ENCODE data around the gene MARCKSL1.
"Not testable (repeated sequence)": the region's sequence is repeated elsewhere in the genome, so short reads cannot be mapped to it uniquely, and the experiment has no call there.

Gene MARCKSL1, protein sequence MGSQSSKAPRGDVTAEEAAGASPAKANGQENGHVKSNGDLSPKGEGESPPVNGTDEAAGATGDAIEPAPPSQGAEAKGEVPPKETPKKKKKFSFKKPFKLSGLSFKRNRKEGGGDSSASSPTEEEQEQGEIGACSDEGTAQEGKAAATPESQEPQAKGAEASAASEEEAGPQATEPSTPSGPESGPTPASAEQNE

DNA sequence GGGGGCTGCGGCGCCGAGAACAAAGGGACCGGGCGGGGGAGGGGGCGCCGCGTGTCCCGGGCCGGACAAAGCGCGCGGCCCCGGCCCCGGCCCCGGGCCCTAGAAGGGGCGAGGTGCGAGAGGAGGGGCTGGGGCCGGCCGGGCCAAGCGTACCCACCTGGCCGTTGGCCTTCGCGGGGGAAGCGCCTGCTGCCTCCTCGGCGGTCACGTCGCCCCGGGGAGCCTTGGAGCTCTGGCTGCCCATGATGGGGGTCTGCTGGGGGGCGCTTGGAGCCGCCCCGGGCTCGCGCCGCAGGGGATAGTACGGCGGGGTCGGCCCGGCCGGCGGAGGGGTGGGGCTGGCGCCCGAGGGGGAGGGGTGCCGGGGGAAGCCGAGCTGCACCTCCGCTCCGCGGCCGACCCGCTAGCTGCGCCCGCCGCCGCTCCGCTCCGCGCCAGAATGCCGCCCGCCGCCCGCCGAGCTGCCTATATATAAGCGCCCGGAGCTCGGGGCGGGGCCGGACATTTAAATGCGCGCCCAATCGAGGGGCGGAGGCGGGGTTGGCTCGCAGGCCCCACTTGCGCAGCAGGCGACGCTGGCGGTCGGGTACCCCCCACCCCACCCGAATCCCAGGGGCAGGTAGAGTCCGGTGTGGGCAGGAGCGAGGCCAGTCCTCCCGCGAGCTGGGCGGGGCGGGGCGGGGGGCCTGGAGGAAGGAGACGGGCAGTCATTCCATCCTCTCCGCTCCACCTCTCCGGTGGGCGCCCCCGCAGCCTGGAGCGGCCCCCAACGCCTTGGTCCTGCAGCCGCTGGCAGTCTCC is at the start of gene MARCKSL1:
Gene MARCKSL1 (minus strand): TSS at position 444 of the 801 bp plus-strand sequence. CDS start 200 bp downstream, at position 244.
- peak; percentile 71 to 95 (median 88) for DNase-seq
- intact Hi-C loops (cut with DNase I) = no loop called here

DNA sequence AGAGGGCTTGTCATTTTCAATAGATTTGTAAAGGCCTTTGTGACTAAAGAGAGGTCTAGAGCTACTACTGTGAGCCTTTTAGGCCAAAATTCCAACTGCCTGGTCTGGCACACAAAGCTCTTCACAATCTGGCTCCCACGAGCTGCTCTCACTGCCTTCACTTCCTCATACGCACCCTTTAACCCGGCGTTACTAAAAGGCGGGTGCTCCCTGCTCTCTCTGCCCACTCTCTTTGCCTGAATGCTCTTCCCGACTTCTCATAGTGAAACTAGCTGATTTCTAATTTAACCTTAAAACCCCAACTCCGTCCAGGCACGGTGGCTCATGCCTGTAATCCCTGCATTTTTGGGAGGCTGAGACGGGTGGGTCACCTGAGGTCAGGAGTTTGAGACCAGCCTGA is 44.0 kb upstream of the MARCKSL1 start:
- intact Hi-C loops (cut with DNase I) = no loop called here
- DNase-seq = no peak

- intact Hi-C loops (cut with DNase I) = no loop called here
Measured at GRCh38 chr1:32377541-32378220, 41.6 kb upstream of the MARCKSL1 start.

DNA sequence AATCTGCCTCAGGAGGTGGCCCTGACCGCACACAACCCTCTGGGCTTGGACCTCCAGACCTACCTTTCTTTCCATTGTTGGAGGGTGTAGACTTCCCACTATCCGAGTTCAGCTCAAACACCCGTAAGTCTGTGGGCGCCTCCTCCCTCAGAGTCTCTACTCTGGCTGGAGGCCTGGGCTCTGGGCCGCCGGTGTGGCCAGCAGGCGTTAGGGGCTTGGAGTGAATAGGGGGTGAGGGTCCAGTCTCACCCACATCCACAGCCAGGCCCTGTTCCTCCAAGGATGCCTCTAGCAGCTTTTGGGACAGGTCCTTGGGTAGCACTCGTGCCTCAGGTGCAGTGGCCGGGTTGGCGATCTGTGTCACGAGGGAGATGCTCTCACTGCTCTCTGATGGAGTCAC is 40.2 kb upstream of the MARCKSL1 start:
- DNase-seq = no peak
- intact Hi-C loops (cut with DNase I) = no loop called here

More at GRCh38 chr1:32377541-32378220, 41.6 kb upstream of the MARCKSL1 start:
- DNase-seq = no peak

DNA sequence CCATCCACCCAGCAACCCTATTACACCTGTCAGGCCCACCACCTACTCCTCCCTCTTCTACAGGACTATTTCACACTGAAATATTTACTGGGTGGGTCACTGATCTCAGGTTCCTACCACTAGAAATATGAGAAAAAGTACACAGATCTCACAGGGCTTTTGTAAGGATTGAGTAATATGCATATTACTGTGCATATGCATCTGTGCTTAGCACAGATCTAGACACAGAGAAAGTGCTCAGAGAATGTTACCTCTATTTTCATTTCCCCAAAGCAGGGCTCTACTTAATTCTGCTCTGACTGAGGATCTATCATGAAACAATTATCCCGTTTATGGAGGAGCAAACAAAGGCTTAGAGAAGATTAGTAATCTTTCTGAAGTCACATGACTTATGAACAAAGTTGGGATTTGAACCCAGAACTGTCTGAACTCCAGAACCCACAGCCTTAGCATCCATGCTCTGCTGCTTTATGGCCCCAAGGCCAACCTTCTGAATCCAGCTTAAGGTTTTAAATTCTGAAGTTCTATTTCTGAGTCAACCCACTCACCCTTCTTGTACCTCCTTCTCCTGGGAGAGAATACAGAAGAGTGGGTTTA is 38.1 kb upstream of the MARCKSL1 start:
- DNase-seq = no peak
- intact Hi-C loops (cut with DNase I) = no loop called here

- DNase-seq = no peak
- intact Hi-C loops (cut with DNase I) = no loop called here
Measured at GRCh38 chr1:32372149-32372756, 36.2 kb upstream of the MARCKSL1 start.

DNA sequence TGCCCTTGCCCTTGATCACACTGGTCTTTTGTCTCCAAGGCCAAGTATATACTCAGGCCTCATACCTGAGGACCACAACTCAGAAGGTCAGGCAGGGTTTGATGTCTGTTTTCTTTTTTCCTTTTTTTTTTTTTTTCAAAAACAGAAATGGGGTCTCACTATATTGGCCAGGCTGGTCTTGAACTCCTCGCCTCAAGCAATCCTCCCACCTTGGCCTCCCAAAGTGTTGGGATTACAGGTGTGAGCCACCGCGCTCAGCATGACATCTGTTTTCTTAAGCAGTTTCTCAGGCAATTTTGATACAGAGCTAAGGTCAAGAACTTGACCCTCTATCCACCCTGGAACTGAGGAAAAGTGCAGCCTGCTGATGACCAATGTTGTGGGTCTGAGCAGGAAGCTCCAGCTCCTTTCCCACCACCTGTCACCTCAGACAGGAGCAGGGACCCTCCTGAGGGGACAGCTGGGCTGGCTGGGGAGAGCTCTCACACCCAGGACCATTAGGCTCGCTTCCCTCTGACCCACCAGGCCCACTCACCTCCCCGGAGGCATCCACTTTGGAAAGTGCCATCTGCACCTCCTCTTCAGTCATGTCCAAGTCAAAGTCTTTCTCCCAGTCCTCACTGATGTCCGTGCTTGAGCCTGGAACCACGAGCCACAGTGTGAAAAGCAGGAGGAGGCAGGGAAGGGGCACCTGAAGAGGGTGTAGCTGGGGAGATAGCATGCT is 32.0 kb upstream of the MARCKSL1 start:
- intact Hi-C loops (cut with DNase I) = no loop called here
- DNase-seq = no peak

DNA sequence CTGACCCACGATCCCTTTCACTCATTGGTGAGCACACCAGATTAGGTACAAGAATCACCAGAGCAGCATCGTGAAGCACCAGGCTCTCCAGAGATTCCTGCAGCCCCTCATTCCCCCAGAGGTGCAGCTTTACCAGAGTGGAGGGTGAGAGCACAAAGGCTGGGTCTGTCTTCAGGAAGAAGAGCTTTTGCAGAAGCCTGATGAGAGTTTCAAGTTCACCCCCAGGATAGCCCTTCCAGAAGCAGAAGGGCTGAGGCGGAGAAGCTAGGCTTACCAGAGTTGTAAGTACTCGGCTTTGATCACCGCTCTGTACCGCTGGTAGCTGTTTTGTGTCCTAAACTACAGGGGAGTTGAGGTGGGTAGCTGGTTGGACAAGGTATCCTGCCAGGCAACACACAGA is 29.4 kb upstream of the MARCKSL1 start:
- no peak for DNase-seq
- intact Hi-C loops (cut with DNase I) = no loop called here

- intact Hi-C loops (cut with DNase I) = no loop called here
- DNase-seq = no peak
Measured at GRCh38 chr1:32364836-32365235, 28.8 kb upstream of the MARCKSL1 start.

DNA sequence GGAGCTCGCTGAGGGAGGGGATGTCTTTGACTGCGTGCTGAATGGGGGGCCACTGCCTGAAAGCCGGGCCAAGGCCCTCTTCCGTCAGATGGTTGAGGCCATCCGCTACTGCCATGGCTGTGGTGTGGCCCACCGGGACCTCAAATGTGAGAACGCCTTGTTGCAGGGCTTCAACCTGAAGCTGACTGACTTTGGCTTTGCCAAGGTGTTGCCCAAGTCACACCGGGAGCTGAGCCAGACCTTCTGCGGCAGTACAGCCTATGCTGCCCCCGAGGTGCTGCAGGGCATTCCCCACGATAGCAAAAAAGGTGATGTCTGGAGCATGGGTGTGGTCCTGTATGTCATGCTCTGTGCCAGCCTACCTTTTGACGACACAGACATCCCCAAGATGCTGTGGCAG is 27.7 kb upstream of the MARCKSL1 start:
- no peak for DNase-seq
- intact Hi-C loops (cut with DNase I) = no loop called here

- intact Hi-C loops (cut with DNase I) = no loop called here
- DNase-seq = peak in 1 of 42 donors; percentile 27
Measured at GRCh38 chr1:32362474-32363313, 26.7 kb upstream of the MARCKSL1 start, which contains the start of the genes FAM229A and TSSK3. TSS of gene FAM229A (minus strand) at chr1:32362485. CDS start at chr1:32362091, 394 bp downstream. TSS of gene TSSK3 (plus strand) at chr1:32362539. CDS start at chr1:32362702, 163 bp downstream.

DNA sequence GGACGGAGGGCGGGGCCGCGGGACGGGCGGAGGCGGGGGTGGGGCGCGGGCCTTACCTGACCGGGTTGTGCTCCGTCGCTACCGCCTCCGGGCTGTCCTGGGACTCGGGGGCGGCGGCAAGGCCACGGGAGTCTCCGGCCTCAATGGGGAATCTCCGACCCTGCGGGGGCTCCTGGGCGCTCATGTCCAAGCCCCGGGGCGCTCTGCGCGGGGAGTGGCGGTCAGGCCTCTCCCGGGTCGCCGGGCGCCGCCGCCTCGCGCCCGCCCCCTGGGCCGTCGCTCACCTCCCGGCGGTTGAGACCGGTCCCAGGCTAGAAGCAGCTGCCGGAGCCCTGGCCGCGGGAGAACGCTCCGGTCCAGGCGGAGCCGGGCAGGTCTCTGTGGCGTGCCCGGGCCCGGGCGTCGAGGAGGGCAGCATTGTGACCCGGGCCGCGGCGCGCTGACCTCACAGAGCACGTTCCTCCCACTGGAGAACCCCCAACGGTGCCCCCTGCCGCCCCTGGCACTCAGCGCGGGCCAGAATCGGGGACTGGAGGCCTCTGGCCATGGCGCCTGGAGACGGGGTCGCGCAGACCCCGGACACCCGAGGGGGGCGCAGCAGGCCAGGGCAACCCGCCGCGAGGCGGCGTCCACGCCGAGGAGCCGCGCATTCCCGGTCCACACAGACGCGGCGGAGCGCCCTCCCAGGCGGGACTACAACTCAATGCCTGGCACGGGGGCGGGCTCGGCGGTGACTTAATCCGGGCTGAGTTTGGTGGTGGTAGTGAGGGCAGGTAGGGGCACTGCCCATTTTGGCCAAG is 25.8 kb upstream of the MARCKSL1 start:
- DNase-seq = peak; percentile 53 to 91 (median 80)
- intact Hi-C loops (cut with DNase I) = no loop called here

DNA sequence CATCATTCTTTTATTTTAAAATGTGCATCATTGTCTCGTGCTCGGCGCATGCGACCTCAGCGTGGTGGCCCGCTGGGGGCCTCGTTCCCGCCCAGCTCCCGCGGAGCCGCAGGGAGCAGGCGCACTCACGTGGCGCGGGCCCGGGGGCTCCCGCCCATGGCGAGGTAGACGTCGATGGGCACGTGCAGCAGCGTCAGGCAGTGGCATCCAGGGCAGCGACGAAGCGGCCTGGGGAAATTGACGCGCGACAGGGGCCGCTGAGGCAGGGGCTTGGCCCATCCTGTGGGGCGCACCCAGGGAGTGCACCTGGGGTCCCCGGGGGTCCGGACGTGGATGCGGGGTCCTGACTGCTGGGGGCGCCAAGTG is 25.3 kb upstream of the MARCKSL1 start:
- intact Hi-C loops (cut with DNase I) = no loop called here
- DNase-seq = peak in 20 of 42 donors; percentile 20 to 66 (median 45)

DNA sequence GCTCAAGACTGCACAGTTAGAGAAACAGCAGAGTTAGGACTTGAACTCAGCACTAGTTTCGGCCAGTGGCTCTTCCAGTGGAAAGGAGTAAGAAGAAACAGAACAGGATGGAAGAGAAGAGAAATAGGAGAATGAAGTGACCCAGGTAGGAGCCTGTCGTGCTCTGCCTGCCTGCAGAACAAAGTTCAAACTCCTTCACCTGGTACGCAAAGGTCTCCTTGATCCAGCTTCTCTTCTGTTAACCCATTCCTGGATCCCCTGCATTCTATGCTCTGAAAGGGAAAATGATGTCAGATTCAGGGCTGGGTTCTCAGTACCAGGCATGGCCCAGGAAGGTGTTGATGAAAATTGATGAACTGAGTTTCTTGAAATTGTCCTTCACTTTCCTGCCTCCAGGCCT is 22.4 kb upstream of the MARCKSL1 start:
- intact Hi-C loops (cut with DNase I) = no loop called here
- no peak for DNase-seq

DNA sequence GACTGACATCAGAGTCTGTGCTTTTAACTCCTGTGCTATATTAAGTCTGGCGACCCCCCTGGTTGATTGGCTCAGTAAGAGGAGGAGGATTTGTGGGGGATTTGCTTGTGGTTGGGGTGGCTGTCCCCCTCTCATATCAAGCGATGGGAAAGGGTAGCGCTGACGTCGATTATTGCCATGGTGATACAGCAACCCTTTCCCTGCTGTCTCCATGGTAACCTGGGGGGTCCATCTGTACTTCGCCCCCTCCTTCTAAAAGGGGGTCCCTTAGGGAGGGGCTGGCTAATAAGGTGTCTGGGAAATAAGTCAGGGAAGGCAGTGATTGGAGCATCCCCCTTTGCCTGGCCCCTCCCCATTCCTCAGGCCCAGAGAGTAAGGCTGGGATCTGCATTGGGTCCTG is 21.6 kb upstream of the MARCKSL1 start:
- intact Hi-C loops (cut with DNase I) = no loop called here
- DNase-seq = no peak

DNA sequence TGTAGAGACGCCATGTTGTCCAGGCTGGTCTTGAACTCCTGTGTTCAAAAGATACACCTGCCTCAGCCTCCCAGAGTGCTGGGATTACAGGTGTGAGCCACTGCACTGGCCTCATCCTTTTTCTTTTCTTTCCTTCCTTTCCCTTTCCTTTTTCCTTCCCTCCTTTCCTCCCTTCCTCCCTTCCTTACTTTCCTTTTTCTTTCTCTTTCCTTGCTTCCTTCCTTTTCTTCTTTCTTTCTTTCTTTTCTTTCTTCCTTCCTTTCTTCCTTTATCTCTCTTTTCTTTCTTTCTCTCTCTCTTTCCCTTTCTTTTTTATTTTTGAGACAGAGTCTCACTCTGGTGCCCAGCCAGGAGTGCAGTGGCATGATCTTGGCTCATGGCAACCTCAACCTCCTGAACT is 20.4 kb upstream of the MARCKSL1 start:
- intact Hi-C loops (cut with DNase I) = no loop called here
- DNase-seq = no peak

DNA sequence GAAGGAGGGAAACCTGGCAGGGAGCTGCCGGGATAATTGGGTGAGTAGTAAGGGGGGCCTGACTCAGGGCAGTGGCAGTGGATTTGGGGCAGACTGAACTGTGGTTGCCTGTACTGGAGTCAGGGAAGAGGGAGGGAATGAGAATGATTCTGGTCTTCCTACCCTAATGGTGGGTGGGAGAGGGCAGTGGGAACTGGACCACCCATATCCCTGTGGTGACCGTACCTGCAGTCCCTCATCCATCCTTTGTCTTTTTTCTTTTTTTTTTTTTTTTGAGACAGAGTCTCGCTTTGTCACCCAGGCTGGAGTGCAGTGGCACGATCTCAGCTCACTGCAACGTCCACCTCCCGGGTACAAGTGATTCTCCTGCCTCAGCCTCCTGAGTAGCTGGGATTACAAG is 19.7 kb upstream of the MARCKSL1 start:
- intact Hi-C loops (cut with DNase I); DNase-seq: not testable (repeated sequence)
